Fibroblast of villous mesenchyme (primary cell): ENCODE measurements around the gene C2CD4A. TPM values are rescaled to one million over a fixed set of nuclear protein-coding genes. Genes with fewer than 3 reads are reported as not detected.

Experiments
- DNase-seq: peaks from one replicate; pipeline ENCODE4 v3.0.0-alpha.2; 2010; ENCODE audit warnings: low read depth
- H3K4me3 ChIP-seq: 2 replicates; pipeline ENCODE4 v1.5.1; 2011; ENCODE audit warnings: low read depth, mild to moderate bottlenecking, low read length
- CTCF ChIP-seq: IDR thresholded peaks from 2 replicates; pipeline ENCODE4 v1.5.1; 2012; ENCODE audit warnings: low read depth, mild to moderate bottlenecking, low read length; ENCODE audit not compliant: insufficient read depth
- total RNA-seq: library from RNA; depleted of rRNA; stranded (reverse); fragments of >200 nt; gene quantifications from 2 replicates; pipeline ENCODE4 v1.2.3, GENCODE V29; 2012

Gene C2CD4A
- total RNA-seq, 1 donor = not detected

GRCh38 chr15:62119227-62119864 is 52.6 kb downstream of the C2CD4A start:
- TF ChIP-seq CTCF = no peak
- peak overlapping the region; percentile 51 for H3K4me3 ChIP-seq
- DNase-seq = peak; percentile 96

- no peak for DNase-seq
- no peak for TF ChIP-seq CTCF
- no peak overlapping the region for H3K4me3 ChIP-seq
Measured at GRCh38 chr15:62119874-62120273, 53.1 kb downstream of the C2CD4A start.

Other genes with a start within 250 kb of the C2CD4A start
- 80.9 and 94.6 TPM in 2 replicates for gene VPS13C, start 6.5 kb upstream of the C2CD4A start, total RNA-seq
- not detected in 2 replicates for gene C2CD4B, start 98.3 kb downstream of the C2CD4A start, total RNA-seq